Measurements from ENCODE around the gene PTPRM.

GRCh38 chr18:8215741-8216140 lies 648.6 kb downstream of the PTPRM start:
- TF ChIP-seq POLR2AphosphoS5 (IDR thresholded peaks at IDR 0.05; ENCODE audit: low read depth, low read length), result no peak
- TF ChIP-seq TAF1 (IDR thresholded peaks at IDR 0.05; ENCODE audit: low read depth, low read length), result no peak
- no peak for TF ChIP-seq POU2F2 (IDR thresholded peaks at IDR 0.05; ENCODE audit: low read depth, low read length)
- no peak for TF ChIP-seq SPI1 (IDR thresholded peaks at IDR 0.05; ENCODE audit: low read depth, low read length)
- TF ChIP-seq POLR2A (IDR thresholded peaks at IDR 0.05; ENCODE audit: low read depth, low read length), result no peak
- TF ChIP-seq PAX5 (IDR thresholded peaks at IDR 0.05; ENCODE audit: insufficient read depth, low read length, severe bottlenecking), result no peak

Data from GM12891 (cell line).